SK-N-SH treated with all-trans-retinoic acid at 6 μM for 48 hours (cell line): ENCODE measurements around the gene NPLOC4.
A peak's percentile ranks its signal among the peaks of the same experiment; 100 is the strongest.

Experiments
- ATAC-seq: fragments of 200-7000 bp; cut with Tn5 transposase; 3 replicates; pipeline ENCODE4 v1.9.1; 2020; ENCODE audit warnings: mild to moderate bottlenecking, moderate library complexity
- ARNTL ChIP-seq: fragments of 450-650 bp; formaldehyde crosslinking; IDR thresholded peaks from 2 replicates; pipeline ENCODE4 v1.5.0; 2020; ENCODE audit warnings: low read depth, mild to moderate bottlenecking, moderate library complexity, borderline replicate concordance
- BACH2 ChIP-seq: fragments of 250-450 bp; sonication (Bioruptor Pico); IDR thresholded peaks from 2 replicates; pipeline ENCODE4 v1.9.0; 2021; ENCODE audit warnings: mild to moderate bottlenecking, borderline replicate concordance
- GLIS3 ChIP-seq: fragments of 250-450 bp; sonication (Bioruptor Pico); IDR thresholded peaks from 2 replicates; pipeline ENCODE4 v1.5.0; 2020; ENCODE audit warnings: mild to moderate bottlenecking, moderate library complexity
- OSR1 ChIP-seq: fragments of 250-450 bp; sonication (Bioruptor Pico); IDR thresholded peaks from 2 replicates; pipeline ENCODE4 v1.8.0; 2022; ENCODE audit warnings: moderate library complexity, mild to moderate bottlenecking, inconsistent platforms
- PPARA ChIP-seq: fragments of 250-450 bp; sonication (Bioruptor Pico); IDR thresholded peaks from 2 replicates; pipeline ENCODE4 v1.5.0; 2020; ENCODE audit warnings: mild to moderate bottlenecking, borderline replicate concordance
- SNAI2 ChIP-seq: fragments of 250-450 bp; sonication (Bioruptor Pico); IDR thresholded peaks from 2 replicates; pipeline ENCODE4 v1.5.0; 2020; ENCODE audit warnings: mild to moderate bottlenecking, moderate library complexity
- TOX ChIP-seq: fragments of 250-450 bp; sonication (Bioruptor Pico); IDR thresholded peaks from 2 replicates; pipeline ENCODE4 v1.8.0; 2021; ENCODE audit warnings: mild to moderate bottlenecking, moderate library complexity, borderline replicate concordance
- ZFP3 ChIP-seq: fragments of 250-450 bp; sonication (Bioruptor Pico); IDR thresholded peaks from 2 replicates; pipeline ENCODE4 v1.5.0; 2020; ENCODE audit warnings: mild to moderate bottlenecking, moderate library complexity
- ZFP30 ChIP-seq: fragments of 450-650 bp; formaldehyde crosslinking; IDR thresholded peaks from 2 replicates; pipeline ENCODE4 v1.5.0; 2022; ENCODE audit warnings: mild to moderate bottlenecking, moderate library complexity
- ZNF565 ChIP-seq: fragments of 450-650 bp; formaldehyde crosslinking; conservative IDR thresholded peaks from 2 replicates; pipeline ENCODE4 v1.5.0; 2020; ENCODE audit warnings: low read depth, mild to moderate bottlenecking, moderate library complexity
- ZNF70 ChIP-seq: fragments of 450-650 bp; formaldehyde crosslinking; IDR thresholded peaks from 2 replicates; pipeline ENCODE4 v1.5.0; 2020; ENCODE audit warnings: mild to moderate bottlenecking, moderate library complexity
- ZNF8 ChIP-seq: fragments of 450-650 bp; formaldehyde crosslinking; IDR thresholded peaks from 2 replicates; pipeline ENCODE4 v1.5.0; 2020; ENCODE audit warnings: mild to moderate bottlenecking, moderate library complexity
- TF ChIP-seq, protein P1 (sequence below): fragments of 250-450 bp; sonication (Bioruptor Pico); IDR thresholded peaks from 2 replicates; pipeline ENCODE4 v1.8.0; 2020; ENCODE audit warnings: mild to moderate bottlenecking, moderate library complexity, borderline replicate concordance
- TF ChIP-seq, protein P2 (sequence below): fragments of 250-450 bp; sonication (Bioruptor Pico); IDR thresholded peaks from 2 replicates; pipeline ENCODE4 v1.8.0; 2021; ENCODE audit warnings: low read depth, mild to moderate bottlenecking, moderate library complexity, borderline replicate concordance
- TF ChIP-seq, protein P3 (sequence below): fragments of 250-450 bp; sonication (Bioruptor Pico); IDR thresholded peaks from 2 replicates; pipeline ENCODE4 v1.5.1; 2020; ENCODE audit warnings: low read depth, mild to moderate bottlenecking, moderate library complexity
- TF ChIP-seq, protein P4 (sequence below): fragments of 250-450 bp; sonication (Bioruptor Pico); IDR thresholded peaks from 2 replicates; pipeline ENCODE4 v1.5.0; 2020; ENCODE audit warnings: mild to moderate bottlenecking, moderate library complexity

The NPLOC4 gene

DNA sequence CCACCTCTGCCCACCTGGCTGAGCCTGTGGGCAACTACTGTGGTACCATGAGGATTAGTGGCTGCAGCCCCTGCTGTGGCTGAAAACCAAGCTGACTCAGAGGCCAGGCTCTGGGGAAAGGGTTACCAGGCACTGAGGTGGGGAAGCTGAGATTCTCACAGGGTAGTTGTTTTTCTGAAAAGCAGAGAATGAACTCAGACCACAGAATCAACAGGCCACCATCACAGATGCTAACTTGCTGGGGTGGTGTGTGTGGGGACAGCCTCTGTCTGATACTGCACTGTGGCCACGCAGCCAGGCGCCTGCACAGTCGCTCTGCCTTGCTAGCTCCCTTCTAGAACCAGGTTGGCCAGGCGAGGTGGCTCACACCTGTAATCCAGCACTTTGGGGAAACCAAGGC lies 28.8 kb downstream of the NPLOC4 start (continued):
- TF ChIP-seq, protein P1, sequence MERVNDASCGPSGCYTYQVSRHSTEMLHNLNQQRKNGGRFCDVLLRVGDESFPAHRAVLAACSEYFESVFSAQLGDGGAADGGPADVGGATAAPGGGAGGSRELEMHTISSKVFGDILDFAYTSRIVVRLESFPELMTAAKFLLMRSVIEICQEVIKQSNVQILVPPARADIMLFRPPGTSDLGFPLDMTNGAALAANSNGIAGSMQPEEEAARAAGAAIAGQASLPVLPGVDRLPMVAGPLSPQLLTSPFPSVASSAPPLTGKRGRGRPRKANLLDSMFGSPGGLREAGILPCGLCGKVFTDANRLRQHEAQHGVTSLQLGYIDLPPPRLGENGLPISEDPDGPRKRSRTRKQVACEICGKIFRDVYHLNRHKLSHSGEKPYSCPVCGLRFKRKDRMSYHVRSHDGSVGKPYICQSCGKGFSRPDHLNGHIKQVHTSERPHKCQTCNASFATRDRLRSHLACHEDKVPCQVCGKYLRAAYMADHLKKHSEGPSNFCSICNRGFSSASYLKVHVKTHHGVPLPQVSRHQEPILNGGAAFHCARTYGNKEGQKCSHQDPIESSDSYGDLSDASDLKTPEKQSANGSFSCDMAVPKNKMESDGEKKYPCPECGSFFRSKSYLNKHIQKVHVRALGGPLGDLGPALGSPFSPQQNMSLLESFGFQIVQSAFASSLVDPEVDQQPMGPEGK (CRISPR knock-in tag) = no peak
- no peak for TF ChIP-seq BACH2 (CRISPR knock-in tag)
- no peak for TF ChIP-seq OSR1 (CRISPR knock-in tag)
- no peak for TF ChIP-seq PPARA
- TF ChIP-seq SNAI2 (CRISPR knock-in tag) = no peak
- TF ChIP-seq ZNF8 (CRISPR knock-in tag) = no peak
- TF ChIP-seq, protein P2, sequence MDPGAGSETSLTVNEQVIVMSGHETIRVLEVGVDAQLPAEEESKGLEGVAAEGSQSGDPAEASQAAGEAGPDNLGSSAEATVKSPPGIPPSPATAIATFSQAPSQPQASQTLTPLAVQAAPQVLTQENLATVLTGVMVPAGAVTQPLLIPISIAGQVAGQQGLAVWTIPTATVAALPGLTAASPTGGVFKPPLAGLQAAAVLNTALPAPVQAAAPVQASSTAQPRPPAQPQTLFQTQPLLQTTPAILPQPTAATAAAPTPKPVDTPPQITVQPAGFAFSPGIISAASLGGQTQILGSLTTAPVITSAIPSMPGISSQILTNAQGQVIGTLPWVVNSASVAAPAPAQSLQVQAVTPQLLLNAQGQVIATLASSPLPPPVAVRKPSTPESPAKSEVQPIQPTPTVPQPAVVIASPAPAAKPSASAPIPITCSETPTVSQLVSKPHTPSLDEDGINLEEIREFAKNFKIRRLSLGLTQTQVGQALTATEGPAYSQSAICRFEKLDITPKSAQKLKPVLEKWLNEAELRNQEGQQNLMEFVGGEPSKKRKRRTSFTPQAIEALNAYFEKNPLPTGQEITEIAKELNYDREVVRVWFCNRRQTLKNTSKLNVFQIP (CRISPR knock-in tag) = no peak
- TF ChIP-seq TOX (CRISPR knock-in tag) = no peak
- no peak for TF ChIP-seq ARNTL (CRISPR knock-in tag)
- TF ChIP-seq ZFP3 (CRISPR knock-in tag) = no peak

DNA sequence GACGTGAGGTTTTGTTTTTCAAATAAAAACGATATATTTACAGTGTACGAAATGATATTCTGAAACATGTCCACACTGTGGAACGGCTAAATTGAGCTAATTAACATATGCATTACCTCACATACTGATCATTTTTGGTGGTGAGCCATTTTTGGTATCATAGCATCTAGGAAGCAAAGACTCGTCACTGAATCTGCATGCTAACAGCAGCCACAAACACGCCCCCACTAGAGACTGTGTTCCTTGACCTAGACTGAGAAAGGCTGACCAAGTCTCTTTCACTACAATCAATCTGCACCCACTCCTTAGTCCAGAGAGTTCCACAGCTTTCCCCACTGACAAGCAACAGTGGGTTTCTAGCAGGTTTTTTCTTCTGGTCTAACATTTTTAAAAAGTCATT lies 29.5 kb downstream of the NPLOC4 start:
- TF ChIP-seq, protein P1 (CRISPR knock-in tag) = no peak
- no peak for TF ChIP-seq ZNF70 (CRISPR knock-in tag)
- no peak for TF ChIP-seq ZFP30 (CRISPR knock-in tag)
- no peak for TF ChIP-seq GLIS3 (CRISPR knock-in tag)
- no peak for TF ChIP-seq TOX (CRISPR knock-in tag)
- TF ChIP-seq ZNF565 (CRISPR knock-in tag) = no peak
- TF ChIP-seq, protein P2 (CRISPR knock-in tag) = no peak
- TF ChIP-seq ZFP3 (CRISPR knock-in tag) = no peak
- no peak for TF ChIP-seq SNAI2 (CRISPR knock-in tag)
- TF ChIP-seq, all 23 proteins: peak for 0
- ATAC-seq = 0 out of 3 replicates have a peak, but pooled peaks have one; percentile 22

DNA sequence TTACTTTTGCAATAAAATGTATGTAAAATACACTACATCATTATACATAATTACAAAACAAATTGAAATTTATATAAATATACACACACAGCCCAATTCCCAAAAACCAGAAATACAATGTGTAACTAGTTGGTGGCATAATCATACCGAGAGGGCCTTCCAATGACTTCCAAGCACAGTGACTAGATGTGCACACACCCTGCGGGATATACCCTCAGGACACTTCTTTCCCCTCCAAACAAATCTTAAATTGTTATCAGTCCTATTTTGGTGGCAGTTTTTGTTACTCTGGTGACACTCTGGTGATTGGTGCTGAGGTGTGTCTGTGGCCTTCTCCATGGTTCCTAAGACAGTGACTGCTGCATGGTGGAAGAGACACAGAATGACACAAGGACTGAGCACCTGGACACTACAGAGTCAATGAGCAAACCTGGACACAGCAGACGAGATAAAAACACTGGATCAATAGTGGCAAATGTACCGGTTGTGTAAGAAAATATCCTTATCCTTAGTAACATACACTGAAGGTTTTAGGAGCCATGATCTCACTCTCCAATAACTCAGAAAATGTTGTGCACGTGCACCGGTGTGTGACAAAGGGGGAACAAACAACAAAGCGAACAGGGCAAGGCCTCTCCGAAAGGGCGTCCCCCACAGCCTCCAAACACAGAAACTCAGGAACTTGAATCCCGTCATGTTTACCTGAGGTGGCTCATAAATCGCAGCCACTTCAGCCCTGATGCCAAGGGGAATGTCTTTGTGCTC lies 32.9 kb downstream of the NPLOC4 start:
- ATAC-seq = no peak
- TF ChIP-seq, protein P1 (CRISPR knock-in tag) = no peak
- TF ChIP-seq, protein P3, sequence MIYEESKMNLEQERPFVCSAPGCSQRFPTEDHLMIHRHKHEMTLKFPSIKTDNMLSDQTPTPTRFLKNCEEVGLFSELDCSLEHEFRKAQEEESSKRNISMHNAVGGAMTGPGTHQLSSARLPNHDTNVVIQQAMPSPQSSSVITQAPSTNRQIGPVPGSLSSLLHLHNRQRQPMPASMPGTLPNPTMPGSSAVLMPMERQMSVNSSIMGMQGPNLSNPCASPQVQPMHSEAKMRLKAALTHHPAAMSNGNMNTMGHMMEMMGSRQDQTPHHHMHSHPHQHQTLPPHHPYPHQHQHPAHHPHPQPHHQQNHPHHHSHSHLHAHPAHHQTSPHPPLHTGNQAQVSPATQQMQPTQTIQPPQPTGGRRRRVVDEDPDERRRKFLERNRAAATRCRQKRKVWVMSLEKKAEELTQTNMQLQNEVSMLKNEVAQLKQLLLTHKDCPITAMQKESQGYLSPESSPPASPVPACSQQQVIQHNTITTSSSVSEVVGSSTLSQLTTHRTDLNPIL (CRISPR knock-in tag) = no peak
- TF ChIP-seq, protein P4, sequence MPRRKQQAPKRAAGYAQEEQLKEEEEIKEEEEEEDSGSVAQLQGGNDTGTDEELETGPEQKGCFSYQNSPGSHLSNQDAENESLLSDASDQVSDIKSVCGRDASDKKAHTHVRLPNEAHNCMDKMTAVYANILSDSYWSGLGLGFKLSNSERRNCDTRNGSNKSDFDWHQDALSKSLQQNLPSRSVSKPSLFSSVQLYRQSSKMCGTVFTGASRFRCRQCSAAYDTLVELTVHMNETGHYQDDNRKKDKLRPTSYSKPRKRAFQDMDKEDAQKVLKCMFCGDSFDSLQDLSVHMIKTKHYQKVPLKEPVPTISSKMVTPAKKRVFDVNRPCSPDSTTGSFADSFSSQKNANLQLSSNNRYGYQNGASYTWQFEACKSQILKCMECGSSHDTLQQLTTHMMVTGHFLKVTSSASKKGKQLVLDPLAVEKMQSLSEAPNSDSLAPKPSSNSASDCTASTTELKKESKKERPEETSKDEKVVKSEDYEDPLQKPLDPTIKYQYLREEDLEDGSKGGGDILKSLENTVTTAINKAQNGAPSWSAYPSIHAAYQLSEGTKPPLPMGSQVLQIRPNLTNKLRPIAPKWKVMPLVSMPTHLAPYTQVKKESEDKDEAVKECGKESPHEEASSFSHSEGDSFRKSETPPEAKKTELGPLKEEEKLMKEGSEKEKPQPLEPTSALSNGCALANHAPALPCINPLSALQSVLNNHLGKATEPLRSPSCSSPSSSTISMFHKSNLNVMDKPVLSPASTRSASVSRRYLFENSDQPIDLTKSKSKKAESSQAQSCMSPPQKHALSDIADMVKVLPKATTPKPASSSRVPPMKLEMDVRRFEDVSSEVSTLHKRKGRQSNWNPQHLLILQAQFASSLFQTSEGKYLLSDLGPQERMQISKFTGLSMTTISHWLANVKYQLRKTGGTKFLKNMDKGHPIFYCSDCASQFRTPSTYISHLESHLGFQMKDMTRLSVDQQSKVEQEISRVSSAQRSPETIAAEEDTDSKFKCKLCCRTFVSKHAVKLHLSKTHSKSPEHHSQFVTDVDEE (CRISPR knock-in tag) = no peak
- TF ChIP-seq TOX (CRISPR knock-in tag) = no peak
